Nucleus accumbens (tissue), 56 donors: Measurements from ENCODE around the gene PLA2G4E.

Source experiments
- DNase-seq, 56 donors: peaks; one replicate each; lab custom pipeline; 2025; lab: John Stamatoyannopoulos, UW

PLA2G4E gene

GRCh38 chr15:42056934-42057798 is 36.3 kb upstream of the PLA2G4E start:
- peak in 46 of 56 donors; percentile 7 to 73 (median 36) for DNase-seq

GRCh38 chr15:42053914-42054313 is 33.1 kb upstream of the PLA2G4E start:
- no peak for DNase-seq

GRCh38 chr15:42053010-42053409 is 32.2 kb upstream of the PLA2G4E start:
- DNase-seq, result no peak

GRCh38 chr15:42050484-42051255 is 29.8 kb upstream of the PLA2G4E start:
- DNase-seq, result no peak

- no peak for DNase-seq
These were observed 28.0 kb upstream of the PLA2G4E start for GRCh38 chr15:42048821-42049200.

GRCh38 chr15:42048080-42048820 is 27.4 kb upstream of the PLA2G4E start:
- DNase-seq, result no peak

- DNase-seq, result no peak
These were observed 25.8 kb upstream of the PLA2G4E start for GRCh38 chr15:42046597-42046996.

- DNase-seq, result no peak
These were observed 24.4 kb upstream of the PLA2G4E start for GRCh38 chr15:42045211-42045615.

GRCh38 chr15:42042602-42043400 is 22.0 kb upstream of the PLA2G4E start:
- DNase-seq, result peak in 11 of 56 donors; percentile 6 to 61 (median 24)

GRCh38 chr15:42038401-42038800 is 17.6 kb upstream of the PLA2G4E start:
- no peak for DNase-seq

GRCh38 chr15:42037656-42038055 is 16.8 kb upstream of the PLA2G4E start:
- no peak for DNase-seq

- no peak for DNase-seq
These were observed 16.1 kb upstream of the PLA2G4E start for GRCh38 chr15:42036966-42037365.

- no peak for DNase-seq
These were observed 15.5 kb upstream of the PLA2G4E start for GRCh38 chr15:42036112-42036905.

- no peak for DNase-seq
These were observed 14.6 kb upstream of the PLA2G4E start for GRCh38 chr15:42035435-42035761.

GRCh38 chr15:42034628-42035434 is 14.0 kb upstream of the PLA2G4E start:
- DNase-seq, result no peak

GRCh38 chr15:42033214-42033873 is 12.5 kb upstream of the PLA2G4E start:
- DNase-seq, result no peak

- DNase-seq, result no peak
These were observed 11.8 kb upstream of the PLA2G4E start for GRCh38 chr15:42032376-42033213.
